HG03097 (cell line): Measurements from ENCODE around the gene MLN.

Experiments used
- ATAC-seq: cut with Tn5 transposase; IDR thresholded peaks from one replicate; pipeline ENCODE4 v1.9.1; 2021; ENCODE audit not compliant: unreplicated experiment, low FRiP score

Gene MLN

GRCh38 chr6:33757906-33758305 is 45.9 kb downstream of the MLN start:
- ATAC-seq: no peak

GRCh38 chr6:33757113-33757512 is 46.7 kb downstream of the MLN start:
- ATAC-seq: no peak

- no peak for ATAC-seq
Measured at GRCh38 chr6:33756211-33756954, 47.4 kb downstream of the MLN start.

GRCh38 chr6:33755070-33755869 is 48.5 kb downstream of the MLN start:
- no peak for ATAC-seq

- ATAC-seq: no peak
Measured at GRCh38 chr6:33754222-33754621, 49.6 kb downstream of the MLN start.

GRCh38 chr6:33752646-33753015 is 51.2 kb downstream of the MLN start:
- no peak for ATAC-seq

- ATAC-seq: no peak
Measured at GRCh38 chr6:33751771-33752645, 51.8 kb downstream of the MLN start.

GRCh38 chr6:33750244-33750991 is 53.4 kb downstream of the MLN start:
- ATAC-seq: no peak

GRCh38 chr6:33749401-33749800 is 54.4 kb downstream of the MLN start:
- no peak for ATAC-seq

- ATAC-seq: no peak
Measured at GRCh38 chr6:33748841-33749240, 55.0 kb downstream of the MLN start.

- ATAC-seq: no peak
Measured at GRCh38 chr6:33747823-33748222, 56.0 kb downstream of the MLN start.

- ATAC-seq: no peak
Measured at GRCh38 chr6:33746651-33747100, 57.1 kb downstream of the MLN start, which contains the start of gene IP6K3. Gene IP6K3, minus strand, starts transcription at chr6:33746905. Its CDS starts 11,429 bp downstream, at chr6:33735476.

- no peak for ATAC-seq
Measured at GRCh38 chr6:33746036-33746600, 57.7 kb downstream of the MLN start.

- ATAC-seq: no peak
Measured at GRCh38 chr6:33745548-33745947, 58.3 kb downstream of the MLN start.

- ATAC-seq: no peak
Measured at GRCh38 chr6:33744895-33745546, 58.8 kb downstream of the MLN start.
